Measurements from ENCODE around the gene PCSK2. TPM values are rescaled to one million over a fixed set of nuclear protein-coding genes. Genes with fewer than 3 reads are reported as not detected.

The PCSK2 gene
- total RNA-seq, 1 donor from 2014 or later: 0.15 TPM

DNA sequence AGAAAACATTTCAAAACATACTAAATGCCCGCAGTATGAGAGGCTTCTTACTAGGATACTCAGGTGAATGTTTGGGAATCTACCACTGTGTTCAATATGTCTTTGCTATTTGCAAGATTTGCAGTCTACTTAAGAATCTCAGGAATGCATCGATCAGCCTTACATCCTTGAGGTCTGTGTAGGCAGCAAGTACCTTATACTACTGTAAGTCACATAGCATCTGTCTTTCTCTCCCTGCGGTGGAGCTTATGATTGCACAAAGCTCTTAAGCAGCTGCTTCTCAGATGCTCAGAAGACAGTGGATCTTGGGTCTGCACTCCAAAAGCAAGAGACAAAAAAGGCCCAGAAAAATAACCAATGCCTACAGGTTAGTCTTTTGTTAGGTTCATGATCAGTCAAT is 21.4 kb downstream of the PCSK2 start:
- DNase-seq (ENCODE audit: low read depth): no peak

GRCh38 chr20:17262786-17263185 is 35.9 kb downstream of the PCSK2 start:
- no peak for DNase-seq (ENCODE audit: low read depth)

DNA sequence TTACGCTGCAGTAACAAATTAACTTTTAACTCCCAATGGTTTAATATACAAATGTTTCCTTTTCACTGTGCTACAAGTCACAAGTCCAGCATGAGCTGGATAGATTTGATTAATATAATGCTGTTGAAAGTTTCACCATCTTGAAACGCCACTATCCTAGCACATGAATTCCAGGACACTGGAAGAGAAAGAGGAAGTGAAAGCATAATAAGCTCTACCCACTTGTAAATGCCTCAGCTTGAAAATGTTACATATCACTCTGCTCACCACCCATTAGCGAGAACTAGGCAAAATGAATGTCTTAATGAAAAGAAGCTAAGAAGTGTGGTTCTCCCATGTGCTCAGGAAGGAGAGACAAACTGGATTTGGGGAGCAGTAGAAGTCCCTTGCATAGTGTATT is 46.9 kb downstream of the PCSK2 start:
- DNase-seq (ENCODE audit: low read depth): no peak

GRCh38 chr20:17276101-17276500 is 49.3 kb downstream of the PCSK2 start:
- no peak for DNase-seq (ENCODE audit: low read depth)

DNA sequence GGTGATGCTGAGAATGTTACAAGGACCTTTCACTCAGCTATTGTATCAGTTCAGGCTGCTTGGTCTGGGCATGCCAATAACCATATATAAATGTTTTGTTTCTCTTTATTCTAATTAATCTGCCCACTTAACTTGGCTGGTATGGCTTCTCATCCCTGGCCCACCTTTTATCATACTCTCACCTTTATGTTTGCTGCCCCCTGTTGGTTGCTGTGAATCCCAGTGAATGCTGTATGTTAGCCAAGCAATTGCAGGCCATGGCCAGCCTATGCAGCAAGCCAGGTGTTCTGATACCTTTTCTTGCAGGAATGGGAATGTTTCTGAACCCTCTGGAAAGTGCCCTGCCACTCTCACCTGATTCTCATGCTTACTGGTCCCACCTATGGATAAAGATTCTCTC is 54.6 kb downstream of the PCSK2 start:
- peak; percentile 3 for DNase-seq (ENCODE audit: low read depth)

DNA sequence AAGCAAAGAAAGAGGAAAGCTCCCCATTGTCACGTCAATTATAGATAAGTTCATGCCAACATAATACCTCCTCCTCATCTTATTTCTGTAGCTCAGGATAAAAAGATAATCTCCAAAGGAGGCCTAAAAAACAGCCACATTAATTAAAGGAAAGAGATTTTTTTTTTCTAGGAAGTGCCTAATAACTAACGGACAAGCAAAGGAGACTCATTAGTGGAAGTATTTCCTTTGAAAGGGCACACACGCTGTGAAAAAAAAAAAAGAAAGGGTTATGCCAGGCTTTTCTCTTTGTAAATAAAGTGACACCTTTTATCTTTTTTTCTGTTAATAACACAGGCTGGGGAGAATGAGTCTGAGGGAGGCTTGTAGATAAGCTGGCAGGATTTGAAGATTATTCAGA is 55.7 kb downstream of the PCSK2 start:
- no peak for DNase-seq (ENCODE audit: low read depth)

- DNase-seq (ENCODE audit: low read depth): no peak
Observed at GRCh38 chr20:17287503-17287902, 60.7 kb downstream of the PCSK2 start.

DNA sequence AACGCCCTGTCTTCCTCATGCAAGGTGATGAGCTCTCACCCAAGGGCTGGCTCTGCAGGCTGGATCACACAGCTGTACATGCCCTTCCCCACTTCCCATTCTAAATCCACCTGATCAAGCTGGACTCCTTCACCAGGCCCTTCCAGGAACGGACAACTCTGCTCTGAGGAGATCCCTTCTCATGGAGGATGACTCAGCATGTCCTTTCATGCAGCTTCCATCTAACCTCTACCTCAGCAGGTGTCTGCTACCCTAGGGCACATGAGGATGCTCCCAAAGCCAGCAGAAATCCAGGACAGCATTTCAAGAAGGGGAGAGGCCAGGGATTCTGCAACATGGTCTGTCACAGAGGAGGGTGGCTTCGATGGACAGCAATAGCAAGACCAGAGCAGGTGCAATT is 61.2 kb downstream of the PCSK2 start:
- no peak for DNase-seq (ENCODE audit: low read depth)

- no peak for DNase-seq (ENCODE audit: low read depth)
Observed at GRCh38 chr20:17295151-17295726, 68.4 kb downstream of the PCSK2 start.

DNA sequence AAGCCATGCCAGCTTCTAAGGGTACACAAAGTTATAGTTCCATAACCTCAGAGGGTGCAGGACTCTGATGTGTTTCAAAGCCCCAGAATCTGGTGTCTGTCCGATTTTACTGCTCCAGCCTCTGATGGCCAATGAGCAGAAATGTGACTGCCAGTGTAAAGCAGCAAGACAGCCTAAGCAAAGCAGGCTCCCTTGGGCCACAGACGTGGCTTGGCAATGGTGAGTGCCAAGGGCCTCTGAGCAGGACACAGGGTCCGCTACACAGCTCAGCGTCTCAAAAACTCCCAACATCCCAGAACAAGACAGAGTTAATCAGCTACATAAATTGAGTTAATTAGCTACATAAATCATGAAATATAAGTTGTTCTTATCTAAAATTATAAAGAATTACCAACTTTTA is 69.2 kb downstream of the PCSK2 start:
- DNase-seq (ENCODE audit: low read depth): no peak

- DNase-seq (ENCODE audit: low read depth): no peak
Observed at GRCh38 chr20:17298171-17298570, 71.3 kb downstream of the PCSK2 start.

- DNase-seq (ENCODE audit: low read depth): no peak
Observed at GRCh38 chr20:17298751-17299150, 71.9 kb downstream of the PCSK2 start.

DNA sequence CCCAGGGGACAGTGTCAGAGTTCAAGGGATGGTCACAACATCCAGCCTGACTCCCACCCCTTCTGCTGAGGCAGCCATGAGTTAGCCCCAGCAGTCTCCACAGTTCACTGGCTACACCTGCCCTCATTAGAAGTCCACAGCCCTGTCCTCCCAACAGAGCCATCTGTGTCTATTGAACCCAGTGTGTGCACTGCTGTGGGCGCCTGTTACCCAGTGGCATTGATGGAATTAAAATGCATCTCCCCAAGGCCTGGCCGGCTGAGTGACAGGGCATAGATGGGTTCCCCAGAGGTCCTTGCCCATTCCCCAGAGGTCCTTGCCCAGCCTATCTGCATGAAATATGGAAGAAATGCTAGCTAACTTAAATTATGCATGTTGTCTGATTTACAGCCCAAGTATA is 73.3 kb downstream of the PCSK2 start:
- no peak for DNase-seq (ENCODE audit: low read depth)

- no peak for DNase-seq (ENCODE audit: low read depth)
Observed at GRCh38 chr20:17304774-17305173, 77.9 kb downstream of the PCSK2 start.

GRCh38 chr20:17306427-17306826 is 79.6 kb downstream of the PCSK2 start:
- DNase-seq (ENCODE audit: low read depth): no peak

GRCh38 chr20:17314264-17314663 is 87.4 kb downstream of the PCSK2 start:
- DNase-seq (ENCODE audit: low read depth): no peak

GRCh38 chr20:17315407-17316231 is 88.8 kb downstream of the PCSK2 start:
- DNase-seq (ENCODE audit: low read depth): peak; percentile 29

DNA sequence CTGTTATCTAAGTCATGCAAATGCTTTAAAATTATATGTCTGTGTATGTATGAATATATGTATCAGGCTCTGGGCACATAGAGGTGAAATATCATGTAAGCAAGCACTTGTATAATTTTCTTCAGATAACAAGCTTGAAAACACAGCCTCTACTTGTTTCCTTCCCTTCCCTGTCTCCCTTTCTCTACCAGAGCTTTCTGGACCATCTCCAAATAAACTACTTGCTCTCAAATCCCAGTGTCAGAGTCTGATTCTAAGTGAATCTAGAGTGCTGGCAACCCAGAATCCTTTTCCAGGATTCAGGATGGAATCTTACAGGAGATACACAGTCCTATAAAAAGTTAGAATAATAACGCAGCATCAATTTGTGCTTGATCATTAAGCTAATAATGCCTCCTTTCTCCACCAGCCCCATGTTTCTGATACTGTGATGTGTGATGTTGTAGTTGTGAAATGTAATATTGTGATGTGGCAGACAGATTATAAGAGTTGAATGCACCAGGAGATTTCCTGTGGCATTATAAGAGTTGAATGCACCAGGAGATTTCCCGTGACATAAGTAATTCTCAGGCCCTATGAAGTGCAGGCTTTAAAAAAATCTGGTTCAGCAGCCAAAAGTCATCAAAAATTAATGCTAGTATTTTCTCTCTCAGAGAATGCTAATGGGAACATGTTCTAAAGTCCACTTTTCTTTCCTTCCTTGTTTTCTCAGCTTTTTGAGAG is 89.6 kb downstream of the PCSK2 start:
- DNase-seq (ENCODE audit: low read depth): no peak

GRCh38 chr20:17317341-17317740 is 90.5 kb downstream of the PCSK2 start:
- no peak for DNase-seq (ENCODE audit: low read depth)

DNA sequence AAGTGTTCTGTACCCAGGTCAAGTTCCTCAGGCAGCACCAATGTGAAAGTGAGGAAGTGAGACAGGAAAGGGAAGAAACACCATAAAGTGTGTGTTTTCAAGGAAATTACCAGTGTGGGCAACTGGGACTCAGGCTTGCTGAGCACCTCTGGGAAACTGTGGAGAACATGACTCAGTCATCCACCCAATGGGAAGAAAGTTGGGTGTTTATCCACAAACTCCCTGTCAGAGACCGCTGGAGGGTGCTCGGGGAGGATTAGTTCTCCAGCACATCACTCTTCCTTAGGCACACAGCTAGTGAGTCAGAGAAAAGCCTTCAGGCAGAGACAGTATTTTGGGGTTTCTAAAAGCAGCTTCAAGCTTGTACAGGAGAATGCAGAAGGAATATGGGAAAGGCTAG is 93.6 kb downstream of the PCSK2 start:
- DNase-seq (ENCODE audit: low read depth): no peak

DNA sequence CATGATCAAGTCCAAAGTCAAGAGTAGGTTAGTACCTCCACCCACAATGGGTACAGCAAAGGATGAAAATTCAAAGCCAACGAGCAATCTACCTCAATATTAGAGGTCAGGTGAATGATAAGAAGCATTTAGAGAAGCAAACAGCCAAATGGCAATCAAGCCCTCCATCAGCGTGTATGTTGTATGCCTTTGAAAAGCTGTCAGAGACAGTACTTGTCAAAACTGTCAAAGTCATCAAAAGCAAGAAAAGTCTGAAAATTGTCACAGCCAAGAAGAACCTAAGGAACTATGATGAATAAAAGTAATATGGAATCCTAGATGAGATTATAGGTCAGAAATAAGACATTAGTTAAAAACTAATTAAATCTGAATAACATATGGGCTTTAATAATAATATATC is 99.3 kb downstream of the PCSK2 start:
- DNase-seq (ENCODE audit: low read depth): no peak

DNA sequence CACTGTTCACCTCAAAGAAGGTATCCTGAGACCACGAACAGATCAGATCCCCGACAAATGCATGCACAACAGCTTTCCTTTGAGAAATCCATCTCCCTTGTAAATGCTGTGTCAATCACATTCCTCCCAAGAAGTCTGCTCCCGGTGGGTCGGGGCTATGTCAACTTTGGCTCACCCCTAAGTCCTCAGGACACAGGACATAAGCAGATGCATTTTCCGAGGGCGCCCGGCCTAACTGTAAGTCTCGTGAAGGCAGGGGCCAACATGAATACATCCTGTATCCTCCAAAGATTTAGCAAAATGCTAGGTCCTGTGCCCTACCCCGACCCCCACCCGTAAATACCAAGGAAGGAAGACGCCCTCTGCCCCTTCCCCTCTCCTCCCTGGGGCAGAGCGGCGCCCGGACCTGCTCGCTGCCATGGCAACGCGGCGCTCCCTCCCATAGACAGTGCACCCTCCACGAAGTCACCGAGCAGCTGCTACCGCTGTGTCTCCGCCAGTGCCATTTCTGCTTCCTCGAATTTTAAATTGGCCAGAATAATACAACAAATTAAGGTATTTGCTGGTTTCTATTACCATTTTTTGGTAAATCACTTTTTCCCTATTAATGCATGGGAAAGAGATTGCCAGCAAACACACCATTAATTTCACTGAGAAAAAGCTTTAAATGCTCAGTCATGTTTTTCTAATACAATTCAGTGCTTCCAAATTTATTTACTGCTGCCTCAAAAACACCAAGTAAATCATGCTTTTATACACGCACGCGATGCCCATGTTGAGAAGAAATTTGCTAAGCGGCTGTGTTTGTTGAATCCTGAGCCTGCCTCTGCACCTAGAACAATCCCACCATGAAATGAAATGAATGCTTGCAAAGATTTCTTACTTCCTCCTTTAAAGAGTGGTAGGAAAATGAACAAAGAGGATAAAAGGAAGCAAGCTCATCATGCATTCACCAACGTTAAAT is 100.6 kb downstream of the PCSK2 start:
- no peak for DNase-seq (ENCODE audit: low read depth)

Measured in renal cortical epithelial cell (primary cell).